HFF-Myc (cell line): Measurements from ENCODE around the gene ZNF554.

Source experiments
- DNase-seq: peaks from one replicate; pipeline ENCODE4 v3.0.0-alpha.2; 2011; ENCODE audit warnings: low read depth; ENCODE audit errors: extremely low read depth
- H3K4me3 ChIP-seq: replicated peaks from 2 replicates; pipeline ENCODE4 v1.5.1; 2011; ENCODE audit warnings: low read depth, mild to moderate bottlenecking, control low read depth, low read length
- TF ChIP-seq, protein P1 (sequence below): IDR thresholded peaks from 2 replicates; pipeline ENCODE4 v1.5.1; 2012; ENCODE audit warnings: mild to moderate bottlenecking, low read depth, low read length, control low read depth; ENCODE audit errors: missing control alignments

The ZNF554 gene

GRCh38 chr19:2846180-2846894 lies 26.7 kb downstream of the ZNF554 start:
- no peak overlapping the region for H3K4me3 ChIP-seq
- TF ChIP-seq, protein P1, sequence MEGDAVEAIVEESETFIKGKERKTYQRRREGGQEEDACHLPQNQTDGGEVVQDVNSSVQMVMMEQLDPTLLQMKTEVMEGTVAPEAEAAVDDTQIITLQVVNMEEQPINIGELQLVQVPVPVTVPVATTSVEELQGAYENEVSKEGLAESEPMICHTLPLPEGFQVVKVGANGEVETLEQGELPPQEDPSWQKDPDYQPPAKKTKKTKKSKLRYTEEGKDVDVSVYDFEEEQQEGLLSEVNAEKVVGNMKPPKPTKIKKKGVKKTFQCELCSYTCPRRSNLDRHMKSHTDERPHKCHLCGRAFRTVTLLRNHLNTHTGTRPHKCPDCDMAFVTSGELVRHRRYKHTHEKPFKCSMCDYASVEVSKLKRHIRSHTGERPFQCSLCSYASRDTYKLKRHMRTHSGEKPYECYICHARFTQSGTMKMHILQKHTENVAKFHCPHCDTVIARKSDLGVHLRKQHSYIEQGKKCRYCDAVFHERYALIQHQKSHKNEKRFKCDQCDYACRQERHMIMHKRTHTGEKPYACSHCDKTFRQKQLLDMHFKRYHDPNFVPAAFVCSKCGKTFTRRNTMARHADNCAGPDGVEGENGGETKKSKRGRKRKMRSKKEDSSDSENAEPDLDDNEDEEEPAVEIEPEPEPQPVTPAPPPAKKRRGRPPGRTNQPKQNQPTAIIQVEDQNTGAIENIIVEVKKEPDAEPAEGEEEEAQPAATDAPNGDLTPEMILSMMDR: no peak
- no peak for DNase-seq

DNA sequence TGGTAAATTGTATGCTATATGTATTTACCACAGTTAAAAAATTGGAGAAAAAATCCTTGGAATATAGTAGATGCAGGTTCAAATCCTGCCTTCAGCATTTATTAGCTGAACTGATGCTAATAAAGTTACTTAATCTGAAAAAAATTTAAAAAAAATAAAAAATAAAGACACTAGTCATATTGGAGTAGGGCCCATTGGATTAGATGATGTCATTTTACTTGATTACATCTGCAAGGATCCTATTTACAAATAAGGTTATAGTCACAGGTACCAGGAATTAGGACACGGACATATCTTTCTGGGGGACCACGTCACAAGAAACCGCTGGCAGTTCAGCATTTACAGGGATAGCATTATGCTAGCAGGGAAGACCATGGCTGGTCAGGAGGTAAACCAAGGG lies 27.8 kb downstream of the ZNF554 start:
- TF ChIP-seq, protein P1: no peak
- DNase-seq: no peak

GRCh38 chr19:2848616-2849015 lies 28.9 kb downstream of the ZNF554 start:
- H3K4me3 ChIP-seq: no peak overlapping the region
- DNase-seq: peak; percentile 26
- TF ChIP-seq, protein P1: no peak

More for the DNA sequence above, 27.8 kb downstream of the ZNF554 start:
- no peak overlapping the region for H3K4me3 ChIP-seq

DNA sequence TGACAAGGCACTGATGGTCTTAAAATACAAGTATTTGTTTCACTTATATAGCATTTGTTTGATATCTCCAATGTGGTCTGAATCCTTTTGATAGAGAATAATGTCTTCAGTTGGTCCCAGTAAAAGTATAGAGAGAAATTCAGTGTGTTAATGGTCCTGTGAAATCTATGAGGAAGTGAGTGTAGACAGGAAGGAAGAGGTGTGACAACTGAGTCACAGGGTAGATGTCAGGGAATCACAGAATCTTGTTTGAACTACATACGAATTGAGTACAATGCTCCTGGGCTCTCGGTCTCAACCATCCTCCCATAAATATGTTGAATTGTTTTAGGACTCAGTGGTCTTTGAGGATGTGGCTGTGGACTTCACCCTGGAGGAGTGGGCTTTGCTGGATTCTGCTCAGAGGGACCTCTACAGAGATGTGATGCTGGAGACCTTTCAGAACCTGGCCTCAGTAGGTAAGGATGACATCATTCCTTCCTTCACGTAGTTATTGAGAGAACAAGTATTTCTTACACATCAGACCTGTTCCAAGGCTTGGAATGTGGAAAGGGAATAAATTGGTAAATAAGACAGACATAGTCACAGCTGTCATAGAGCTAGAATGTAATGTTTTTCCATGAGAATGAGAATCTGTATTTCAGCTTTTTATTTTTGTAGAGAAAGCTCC lies 30.7 kb downstream of the ZNF554 start:
- TF ChIP-seq, protein P1: no peak
- no peak overlapping the region for H3K4me3 ChIP-seq
- DNase-seq: no peak

- TF ChIP-seq, protein P1: no peak
- no peak overlapping the region for H3K4me3 ChIP-seq
- no peak for DNase-seq
Observed at GRCh38 chr19:2852598-2852997, 32.9 kb downstream of the ZNF554 start.

DNA sequence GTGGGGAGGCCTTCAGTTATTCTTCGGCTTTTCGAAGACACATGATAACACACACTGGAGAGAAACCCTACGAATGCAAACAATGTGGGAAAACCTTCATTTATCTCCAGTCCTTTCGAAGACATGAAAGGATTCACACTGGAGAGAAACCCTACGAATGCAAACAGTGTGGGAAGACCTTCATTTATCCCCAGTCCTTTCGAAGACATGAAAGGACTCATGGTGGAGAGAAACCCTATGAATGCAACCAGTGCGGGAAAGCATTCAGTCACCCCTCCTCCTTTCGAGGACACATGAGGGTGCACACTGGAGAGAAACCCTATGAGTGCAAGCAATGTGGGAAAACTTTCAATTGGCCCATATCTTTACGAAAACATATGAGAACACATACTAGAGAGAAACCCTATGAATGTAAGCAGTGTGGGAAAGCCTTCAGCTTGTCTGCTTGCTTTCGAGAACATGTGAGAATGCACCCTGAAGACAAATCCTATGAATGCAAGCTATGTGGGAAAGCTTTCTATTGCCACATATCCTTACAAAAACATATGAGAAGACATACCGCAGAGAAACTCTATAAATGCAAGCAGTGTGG lies 33.4 kb downstream of the ZNF554 start:
- DNase-seq: no peak
- TF ChIP-seq, protein P1: no peak

More for the DNA sequence above, 33.4 kb downstream of the ZNF554 start:
- H3K4me3 ChIP-seq: no peak overlapping the region
